ENCODE measurements around the gene KCNQ1.

Gene KCNQ1

DNA sequence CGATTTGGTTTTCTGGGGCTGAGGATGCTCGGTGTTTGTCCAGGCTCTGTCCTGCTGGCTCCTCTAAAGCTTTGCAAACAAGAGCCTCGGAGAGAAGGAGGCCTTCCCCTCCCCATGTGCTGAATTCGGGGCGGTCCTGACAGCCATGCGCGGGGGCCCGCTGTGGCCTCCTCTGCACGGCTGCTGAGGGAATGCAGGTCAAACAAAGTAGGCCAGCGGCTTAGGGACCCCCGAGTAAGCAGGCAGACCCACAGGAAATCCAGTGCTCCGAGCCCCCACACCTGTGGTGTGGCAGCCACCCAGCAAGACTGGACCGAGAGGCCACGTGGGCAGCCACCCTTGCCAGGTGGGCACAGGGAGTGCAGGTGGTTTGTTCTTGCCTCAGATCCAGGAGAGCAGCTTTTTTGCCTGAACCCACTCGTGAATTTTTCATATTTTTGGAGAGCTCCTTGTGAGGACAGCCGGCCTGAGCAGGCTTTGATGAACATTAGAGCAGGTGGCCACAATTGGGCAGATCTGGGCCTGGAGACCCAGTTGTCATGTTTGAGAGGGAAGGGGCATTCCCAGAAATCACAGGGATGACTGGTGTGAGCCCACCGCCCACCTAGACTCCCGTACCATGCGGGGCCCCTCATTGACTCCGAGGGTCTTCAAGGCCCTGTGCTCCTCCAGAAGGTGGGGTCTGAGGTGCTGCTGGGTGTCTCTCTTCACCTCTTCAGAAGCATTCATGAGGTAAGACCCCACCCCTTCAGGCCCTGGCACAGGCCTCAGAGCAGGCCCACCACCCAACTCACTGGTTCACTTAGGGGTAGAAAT, 298.0 kb downstream of the KCNQ1 start:
- ATAC-seq, result no peak

DNA sequence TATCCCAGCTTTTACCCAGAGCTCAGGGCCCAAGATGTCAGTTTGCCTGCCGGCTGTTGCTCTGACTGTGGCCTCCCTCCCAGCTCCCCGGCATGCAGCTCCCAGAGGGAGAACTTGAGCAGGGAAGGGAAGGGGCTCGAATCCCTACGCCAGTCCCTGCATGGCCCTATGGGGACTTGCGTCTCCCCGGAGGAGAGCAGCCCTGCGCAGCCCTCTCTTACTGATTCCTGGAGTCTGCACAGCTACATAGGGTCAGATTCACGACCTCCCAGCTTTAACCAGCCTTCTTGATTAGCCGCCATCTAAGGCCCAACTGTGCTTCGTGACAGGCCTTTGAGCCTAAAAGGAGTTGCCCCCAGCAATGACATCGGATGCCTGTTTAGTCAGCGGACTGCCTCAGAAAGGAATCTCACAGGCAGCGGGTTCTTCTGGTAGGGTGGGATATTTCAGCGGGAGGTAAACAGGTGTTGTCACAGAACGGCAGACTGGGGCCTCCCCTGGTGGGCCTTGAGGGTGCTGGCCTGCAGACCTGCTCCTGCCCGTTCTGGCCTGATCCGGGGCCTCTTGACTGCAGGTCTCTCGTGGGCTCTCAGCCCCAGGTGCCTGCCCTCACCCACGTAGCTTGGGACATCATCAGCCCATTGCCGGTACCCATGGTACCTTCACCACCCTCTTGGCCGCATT, 298.8 kb downstream of the KCNQ1 start:
- no peak for ATAC-seq

DNA sequence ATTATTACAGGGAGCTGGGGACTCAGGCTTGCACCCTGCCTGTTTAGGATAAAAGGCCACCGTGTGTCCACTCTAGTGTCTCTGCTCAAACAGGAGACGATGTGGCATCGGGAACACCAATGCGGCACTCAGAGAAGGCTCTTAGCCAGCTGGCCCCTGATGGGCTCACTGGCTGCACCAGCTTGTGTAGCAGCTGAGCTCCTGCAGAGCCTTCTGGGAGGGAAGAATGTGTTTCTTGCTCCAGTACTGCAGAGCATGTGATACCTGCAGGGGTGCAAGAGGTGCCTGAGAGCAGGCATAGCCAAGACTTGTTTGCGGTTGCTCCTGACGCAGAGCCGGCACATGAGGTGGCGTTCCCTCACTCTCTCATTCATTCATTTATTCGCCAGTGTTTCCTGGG, 299.4 kb downstream of the KCNQ1 start:
- ATAC-seq, result no peak

DNA sequence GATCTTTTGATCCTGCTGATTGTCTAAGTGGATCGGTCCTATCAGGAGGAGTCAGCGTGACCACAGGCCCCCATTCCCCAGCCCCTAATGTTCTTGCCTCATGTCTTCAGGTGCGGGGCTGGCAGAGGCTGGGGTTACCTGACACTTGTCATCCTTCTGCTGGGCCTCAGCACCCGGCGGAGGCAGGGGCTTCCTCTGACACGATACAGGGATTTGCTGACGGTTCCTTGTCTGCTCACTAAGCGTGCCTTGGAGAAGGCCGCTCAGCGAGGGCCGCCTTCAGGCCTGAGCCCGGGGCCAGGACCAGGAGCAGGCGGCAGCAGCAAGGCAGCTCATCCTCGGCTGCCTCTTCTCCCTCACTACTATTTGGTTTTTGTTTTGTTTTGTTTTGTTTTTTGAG, 300.7 kb downstream of the KCNQ1 start:
- ATAC-seq, result no peak

DNA sequence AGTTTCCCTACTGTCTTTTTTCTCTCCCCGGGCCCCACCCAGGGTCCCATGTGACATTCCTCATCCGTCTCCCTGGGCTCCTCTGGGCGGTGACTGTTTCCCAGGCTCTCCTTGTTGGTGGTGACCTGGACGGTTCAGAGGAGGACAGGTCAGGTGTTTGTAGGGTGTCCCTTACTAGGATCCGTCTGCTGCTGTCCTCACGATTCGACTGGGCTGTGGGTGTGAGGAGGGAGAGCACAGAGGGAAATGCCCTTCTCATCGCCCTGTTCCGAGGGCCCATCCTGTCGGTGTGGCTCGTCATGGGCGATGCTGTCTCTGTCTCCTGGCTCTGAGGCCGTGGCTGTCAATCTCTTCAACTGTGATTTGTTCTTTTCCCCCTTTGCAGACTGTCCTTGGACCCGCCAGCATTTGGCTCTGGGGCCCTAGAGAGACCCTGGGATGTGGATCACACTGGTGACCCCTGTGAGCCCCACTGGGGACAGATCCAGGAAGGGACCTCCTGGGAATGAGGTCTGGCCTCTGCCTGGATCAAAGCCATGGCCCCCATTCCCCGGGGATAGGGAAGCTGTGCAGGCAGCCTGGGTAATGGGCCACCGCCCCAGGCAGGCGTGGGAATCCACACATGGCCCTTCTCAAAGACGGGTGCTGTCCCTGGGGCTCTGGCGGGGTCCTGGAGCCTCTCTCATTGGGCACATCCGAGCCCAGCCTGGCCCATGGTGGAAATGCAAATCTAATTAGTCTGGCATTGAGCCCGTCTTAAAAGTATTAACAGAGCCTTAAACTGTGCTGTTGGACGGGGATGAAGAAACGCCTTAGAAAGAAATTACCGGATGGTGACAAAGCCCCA, 301.8 kb downstream of the KCNQ1 start:
- ATAC-seq, result no peak

DNA sequence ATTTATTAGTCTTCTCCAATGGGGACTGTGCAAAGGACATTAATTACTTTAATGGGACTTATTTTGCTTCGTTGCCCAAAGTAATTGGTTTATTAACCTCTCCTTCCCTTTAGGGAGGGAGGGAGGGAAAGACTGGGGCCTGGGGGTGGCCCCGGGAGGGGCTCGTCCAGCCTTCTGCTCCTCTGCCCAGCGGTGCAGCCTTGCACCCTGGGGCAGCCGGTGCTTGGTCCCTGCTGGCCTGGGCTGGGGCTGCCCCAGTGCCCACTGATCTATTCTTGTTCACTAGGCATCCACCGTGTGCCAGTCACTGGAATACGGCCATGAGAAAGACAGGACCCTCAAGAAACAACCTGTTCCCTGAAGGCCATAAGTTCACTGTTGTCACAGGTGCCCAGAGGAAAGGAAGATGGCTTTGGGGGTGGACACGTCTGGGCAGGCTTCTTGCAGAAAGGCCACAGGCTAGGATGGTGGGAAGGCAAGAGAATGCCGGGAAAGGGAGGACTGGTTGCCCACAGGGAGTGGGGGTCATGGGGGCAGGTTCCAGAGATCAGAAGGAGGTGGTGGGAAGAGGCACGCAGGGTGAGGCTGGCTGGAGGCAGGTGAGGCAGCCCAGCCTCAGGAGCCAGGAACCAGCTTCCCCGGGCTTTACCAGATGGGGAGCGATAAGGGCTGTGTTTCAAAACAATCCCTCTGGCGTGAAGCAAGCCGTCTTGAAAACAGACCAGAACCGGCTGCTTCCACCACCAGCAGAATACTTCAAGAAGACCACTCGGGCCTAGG, 302.6 kb downstream of the KCNQ1 start:
- ATAC-seq, result no peak

DNA sequence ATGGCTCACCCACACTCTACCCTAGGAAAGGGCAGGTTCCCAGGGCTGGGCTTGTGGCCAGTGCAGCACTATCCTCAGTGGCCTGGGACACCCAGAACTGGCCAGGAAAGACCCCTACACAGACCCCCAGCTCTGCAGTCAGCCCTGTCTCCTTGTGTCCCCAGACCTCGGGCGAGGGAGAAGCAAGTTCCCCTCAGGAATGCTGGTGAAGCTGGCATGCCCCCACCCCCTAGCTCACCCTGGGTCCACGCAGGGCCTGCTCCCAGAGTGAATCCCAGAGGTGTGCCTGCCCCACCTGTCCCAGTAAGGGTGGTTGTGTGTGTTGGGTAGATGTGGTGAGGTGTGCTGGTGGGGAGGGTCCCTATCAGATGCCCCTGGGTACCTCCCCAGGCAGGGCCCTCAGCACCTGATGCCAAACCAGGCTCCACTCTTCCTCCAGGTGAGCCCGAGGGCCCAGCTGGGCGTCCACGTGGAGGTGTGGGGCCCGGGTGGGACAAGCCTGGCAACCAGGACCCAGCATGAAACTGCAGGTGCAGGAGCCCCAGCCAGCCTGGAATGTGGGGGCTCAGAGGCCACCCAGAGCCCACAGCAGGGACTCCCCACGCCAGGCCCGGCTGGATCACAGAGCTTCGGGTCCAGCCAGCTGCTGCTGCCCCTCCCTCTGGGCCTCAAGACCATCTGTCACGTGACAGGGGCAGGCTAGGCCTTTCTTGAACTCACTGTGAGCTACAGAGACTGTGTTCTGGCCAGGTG, 303.4 kb downstream of the KCNQ1 start:
- ATAC-seq, result no peak

DNA sequence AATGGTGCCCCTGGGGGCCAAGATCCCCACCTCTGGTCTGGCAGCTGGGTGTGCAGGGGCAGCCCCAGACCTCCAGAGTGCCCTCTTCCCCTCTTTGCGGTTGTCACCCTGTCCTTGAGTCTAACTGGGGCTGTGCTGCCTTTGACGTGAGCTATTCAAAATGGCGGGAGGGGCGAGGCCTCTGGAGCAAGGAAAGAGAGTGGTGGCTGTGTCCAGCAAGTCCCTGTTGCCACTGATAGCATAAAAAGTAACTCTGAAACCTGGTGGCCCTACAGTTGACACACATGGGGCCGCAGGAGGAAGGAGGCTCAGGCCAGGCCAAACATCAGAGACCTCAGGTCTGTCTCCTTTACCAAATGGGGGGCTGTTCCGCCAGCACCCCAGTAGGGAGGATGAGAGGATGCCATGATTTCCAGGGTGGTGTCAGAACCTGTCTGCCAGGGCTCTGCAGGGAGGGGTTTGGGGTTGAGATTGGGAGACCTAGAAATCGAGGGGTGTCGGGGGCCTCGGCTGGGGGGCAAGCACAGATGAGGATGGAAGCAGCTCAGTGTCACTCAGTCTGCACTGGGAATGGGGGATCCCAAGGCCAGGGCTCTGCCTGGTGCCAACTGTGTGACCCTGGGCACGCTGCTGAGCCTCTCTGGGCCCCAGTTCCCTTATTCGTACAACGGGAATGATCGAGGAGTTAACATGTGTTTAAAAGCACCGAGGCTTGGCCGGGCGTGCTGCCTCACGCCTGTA, 304.2 kb downstream of the KCNQ1 start:
- no peak for ATAC-seq

DNA sequence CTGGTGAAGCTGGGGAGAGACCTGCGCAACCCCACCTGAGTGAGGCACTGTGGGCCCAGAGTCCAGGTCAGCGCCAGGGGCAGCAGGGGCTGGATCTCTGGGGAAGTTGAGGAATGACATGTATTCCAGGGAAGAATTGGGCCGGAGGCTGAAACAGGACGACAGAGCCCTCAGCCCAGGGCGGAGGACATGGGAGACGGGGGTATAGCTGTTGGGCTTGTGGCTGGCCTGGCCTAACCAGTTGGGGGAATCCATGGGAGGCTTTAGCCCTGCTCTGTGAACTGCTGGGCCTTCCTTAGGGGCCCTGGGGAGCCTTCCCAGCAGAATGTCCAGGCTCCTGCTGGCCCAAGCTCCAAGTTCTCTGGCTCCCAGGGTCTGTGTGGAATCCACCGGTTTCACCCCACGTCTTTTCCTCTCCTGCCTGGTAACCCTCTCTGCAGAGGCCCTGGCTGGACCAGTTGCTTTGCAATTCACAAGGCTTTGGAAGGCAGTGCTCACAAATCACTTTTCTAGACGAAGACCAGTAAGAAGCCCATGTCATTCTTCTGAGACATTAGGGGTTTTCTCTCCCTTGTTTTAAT, 305.4 kb downstream of the KCNQ1 start:
- ATAC-seq, result no peak

DNA sequence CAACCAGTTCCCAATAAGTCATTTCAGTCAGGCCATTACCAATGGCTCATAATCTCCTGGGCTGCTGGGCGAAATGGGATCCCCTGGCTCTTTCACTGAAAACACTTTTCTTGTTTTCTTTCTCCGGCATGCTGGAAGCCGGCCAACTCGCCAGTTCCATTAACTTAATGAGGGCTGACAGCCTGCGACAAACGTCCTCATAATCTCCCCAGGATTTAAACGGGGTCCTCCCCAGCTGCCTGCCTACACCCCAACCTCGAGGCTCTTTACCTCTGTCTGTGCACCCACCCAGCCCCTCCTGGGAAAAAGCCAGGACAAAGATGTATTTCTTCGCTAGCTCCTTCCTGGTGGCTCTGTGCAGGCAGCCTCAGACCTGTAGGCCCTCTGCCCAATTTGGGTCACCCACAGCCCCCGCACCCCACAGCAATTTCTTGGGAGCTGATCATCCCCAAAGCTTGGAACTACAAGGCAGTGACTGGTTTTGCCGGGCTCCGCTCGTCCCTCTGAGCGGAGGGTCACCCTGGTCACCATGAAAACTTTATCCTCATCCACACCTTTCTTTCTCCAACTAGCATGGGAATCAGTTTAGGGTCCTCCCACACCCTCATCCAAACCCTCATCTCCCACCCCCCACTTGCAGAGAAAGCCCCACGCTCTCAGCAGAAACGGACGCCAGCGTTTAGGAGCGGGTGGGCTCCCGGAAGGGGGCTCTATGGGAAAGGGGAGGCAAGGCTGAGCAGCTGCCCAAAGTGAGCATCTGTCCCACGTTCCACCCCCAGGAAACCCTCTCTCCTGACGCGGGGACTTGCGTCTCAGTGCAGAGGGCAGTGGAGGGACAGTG, 306.1 kb downstream of the KCNQ1 start:
- ATAC-seq, result no peak

DNA sequence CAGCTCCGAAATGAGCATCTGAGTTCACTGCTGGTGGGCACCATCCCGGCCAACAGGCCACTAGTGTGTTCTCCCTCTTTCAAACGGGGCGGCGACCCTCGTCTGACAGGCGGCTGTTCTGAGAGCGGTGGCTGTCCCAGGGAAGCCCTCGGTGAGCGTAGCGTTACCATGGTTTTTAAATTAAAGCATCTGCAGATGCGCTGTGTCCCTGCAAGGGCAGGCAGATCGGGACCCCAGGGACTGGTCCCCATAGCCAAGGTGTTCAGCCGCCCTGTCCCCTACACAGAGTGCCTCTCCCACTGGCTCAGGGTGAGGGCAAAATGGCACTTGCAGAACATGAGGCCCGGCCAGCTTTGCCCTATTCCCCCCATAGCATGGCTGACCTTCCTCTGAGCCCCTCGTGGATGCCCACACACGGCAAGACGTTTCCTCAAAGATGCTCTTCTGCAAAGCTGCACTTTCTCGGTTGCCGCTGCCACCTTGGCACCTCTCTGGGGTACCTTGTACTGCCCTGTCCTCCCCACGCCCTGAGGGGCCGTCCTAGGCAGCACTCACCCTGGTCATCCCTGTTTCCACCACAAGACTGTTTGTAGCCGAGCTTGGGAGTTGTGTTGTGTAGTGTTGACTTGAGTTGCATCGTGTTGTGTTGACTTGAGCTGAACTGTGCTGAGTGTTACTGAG, 306.9 kb downstream of the KCNQ1 start:
- ATAC-seq, result no peak

DNA sequence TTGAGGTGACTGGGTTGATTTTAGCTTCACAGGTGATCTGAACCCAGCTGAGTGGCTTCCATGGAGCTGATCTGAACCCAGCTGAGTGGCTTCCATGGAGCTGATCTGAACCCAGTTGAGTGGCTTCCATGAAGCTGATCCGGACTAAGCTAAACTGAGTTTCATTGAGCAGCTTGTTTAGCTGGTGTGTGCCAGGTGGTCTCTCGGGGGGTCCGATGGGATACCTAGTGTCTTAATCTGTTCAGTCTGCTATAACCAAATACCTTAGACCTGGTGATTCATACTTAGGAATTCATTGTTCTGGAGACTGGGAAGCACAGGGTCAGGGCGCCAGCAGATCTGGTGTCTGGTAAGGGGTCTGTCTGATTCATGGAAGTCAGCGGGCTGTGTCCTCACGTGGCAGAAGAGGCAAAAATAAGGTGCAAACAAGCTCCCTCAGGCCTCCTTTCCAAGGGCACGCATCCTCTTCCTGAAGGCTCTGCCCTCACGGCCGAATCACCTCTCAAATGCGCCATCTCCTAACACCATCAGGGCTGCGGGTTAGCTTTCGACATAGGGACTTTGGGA, 307.5 kb downstream of the KCNQ1 start:
- no peak for ATAC-seq

DNA sequence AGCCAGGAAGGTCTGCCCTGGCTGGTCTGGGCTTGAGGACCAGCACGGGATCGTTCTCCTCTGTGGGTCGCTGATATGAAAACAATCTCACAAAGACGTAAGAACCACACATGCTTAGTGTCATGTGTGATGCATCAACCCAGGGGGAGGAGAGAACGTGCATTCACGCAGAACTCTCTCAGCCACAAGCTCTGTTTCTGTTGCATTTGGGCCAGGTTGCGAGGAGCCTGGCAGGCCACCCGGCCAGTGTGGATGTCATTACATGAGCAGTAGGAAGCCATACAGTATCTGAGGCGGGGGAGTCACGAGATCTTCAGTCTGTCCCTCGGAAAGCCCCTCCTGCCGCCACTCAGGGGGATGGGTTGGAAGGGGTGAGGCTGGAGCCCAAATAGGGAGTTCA, 308.1 kb downstream of the KCNQ1 start:
- no peak for ATAC-seq

DNA sequence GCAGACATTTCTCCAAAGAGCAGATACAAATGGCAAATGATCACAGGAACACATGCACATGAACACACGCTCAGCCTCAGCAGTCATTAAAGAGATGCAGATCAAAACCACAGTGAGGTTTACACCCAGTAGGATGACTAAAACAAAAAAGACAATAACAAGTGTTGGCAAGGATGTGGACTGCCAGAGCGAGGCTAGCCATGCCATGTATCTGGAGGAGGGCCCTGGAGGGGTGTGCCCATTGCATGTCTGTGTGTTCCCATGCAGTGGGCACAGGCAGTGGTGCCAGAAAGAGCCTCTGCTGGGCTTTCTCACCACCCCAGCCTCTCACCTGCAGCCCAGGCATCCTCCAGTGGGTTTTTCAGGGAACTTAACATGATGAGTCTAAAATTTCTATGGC, 309.2 kb downstream of the KCNQ1 start:
- ATAC-seq, result no peak

DNA sequence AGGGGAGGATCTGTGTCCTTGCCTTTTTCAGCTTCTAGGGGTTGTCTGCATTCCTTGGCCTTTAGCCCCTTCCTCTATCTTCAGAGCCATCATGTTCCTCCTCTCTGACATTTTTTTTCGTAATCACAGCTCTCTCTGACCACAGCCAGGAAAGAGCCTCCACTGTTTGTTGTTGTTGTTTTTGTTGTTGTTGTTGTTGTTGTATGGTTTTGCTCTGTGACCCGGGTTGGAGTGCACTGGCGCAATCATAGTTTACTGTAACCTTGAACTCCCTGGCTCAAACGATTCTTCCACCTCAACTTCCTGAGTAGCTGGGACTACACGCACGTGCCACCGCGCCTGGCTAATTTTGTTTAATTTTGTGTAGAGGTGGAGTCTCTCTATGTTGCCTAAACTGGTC, 310.3 kb downstream of the KCNQ1 start:
- no peak for ATAC-seq

DNA sequence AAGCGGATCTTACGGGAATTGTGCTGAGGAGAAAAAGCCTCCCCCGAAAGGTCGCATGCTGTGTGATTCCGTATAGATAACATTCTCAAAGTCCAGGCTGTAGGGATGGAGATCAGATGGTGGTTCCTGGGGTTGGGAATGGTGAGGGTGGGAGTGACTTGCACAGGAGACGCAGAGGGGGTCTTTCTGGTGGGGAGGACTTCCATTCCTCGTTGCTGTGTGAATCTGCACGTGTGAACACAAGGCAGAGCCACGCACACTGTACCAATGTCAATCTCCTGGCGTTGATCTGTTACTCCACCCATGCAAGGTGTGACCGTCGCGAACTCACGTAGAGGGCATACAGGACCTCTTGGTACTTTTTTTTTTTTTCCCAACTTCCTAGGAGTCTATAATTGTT, 313.9 kb downstream of the KCNQ1 start:
- ATAC-seq, result no peak

DNA sequence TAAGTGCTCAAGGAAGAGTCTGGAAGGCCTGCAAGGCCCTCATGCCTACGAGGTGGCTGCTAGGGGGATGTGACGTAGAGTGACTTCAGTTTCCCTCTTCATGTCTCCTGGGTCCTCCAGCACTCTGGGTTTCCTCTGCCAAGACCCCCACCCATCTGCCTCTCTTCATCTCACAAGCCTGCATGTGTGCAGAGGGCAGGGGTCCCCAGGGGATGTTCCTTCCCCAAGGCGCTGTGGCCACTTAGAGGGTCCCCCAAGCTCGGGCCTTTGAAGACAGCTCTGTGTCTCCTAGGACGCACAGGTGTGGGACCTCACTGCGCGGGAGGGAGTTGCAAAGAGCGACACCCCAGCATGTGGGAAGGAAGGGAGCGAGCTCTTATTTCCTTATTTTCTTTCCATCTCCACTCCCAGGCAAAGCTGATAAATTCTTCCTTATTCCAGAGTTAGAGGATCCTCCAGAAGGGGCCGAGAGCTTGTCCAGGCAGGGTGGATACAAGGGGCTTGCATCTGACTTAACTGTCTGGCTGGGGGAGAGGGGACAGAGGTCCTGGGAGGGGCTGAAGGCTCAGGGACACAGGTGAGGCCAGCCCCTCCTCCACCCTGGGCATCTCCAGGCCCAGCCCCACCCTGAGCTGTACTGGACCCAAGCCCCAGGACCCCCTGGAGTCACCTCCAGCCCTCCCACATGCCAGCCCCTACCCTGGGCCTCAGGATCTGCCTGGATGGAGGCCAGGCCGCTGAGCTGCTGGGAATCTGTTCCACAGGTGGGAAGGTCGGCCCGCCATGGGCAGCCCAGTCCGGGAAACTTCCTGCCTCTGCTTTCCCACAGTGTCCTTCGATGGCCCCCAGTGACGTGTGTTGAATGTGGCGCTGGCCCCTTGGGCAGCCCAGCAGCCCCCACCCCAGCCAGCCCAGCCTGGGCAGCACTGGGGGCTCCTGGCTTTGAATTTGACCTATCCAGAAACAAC, 314.7 kb downstream of the KCNQ1 start:
- ATAC-seq, result no peak

Measured in activated CD4-positive, CD25-positive, alpha-beta regulatory T cell treated with anti-CD3 and anti-CD28 coated beads, Interleukin-2, amount 50 U/mL, for 24 hours (primary cell).